OCI-LY3 (cell line): ENCODE data around the gene S100A10.

Experiments
- H2AFZ ChIP-seq: fragments of 200-600, 300-600 bp; shearing (Covaris generic); 2 replicates; pipeline ENCODE4 v1.6.0; 2014; ENCODE audit warnings: antibody characterized with exemption, low read depth, low read length
- H3K27ac ChIP-seq: fragments of 200-600, 300-600 bp; sonication (generic); 2 replicates; pipeline ENCODE4 v1.5.1; 2014; ENCODE audit warnings: mild to moderate bottlenecking, low read length, moderate library complexity, mixed read lengths
- H3K27me3 ChIP-seq: fragments of 200-600, 300-600 bp; sonication (generic); 2 replicates; pipeline ENCODE4 v1.6.1; 2014; ENCODE audit warnings: low read depth, low read length, mixed read lengths
- H3K36me3 ChIP-seq: fragments of 200-600, 300-600 bp; sonication (generic); replicated peaks from 2 replicates; pipeline ENCODE3; 2014; ENCODE audit warnings: low read depth, low read length, mixed read lengths
- H3K4me1 ChIP-seq: fragments of 300-600, 200-600 bp; sonication (generic); 2 replicates; pipeline ENCODE4 v1.6.1; 2014; ENCODE audit warnings: low read length, mixed read lengths
- H3K4me2 ChIP-seq: fragments of 200-600, 300-600 bp; sonication (generic); 2 replicates; pipeline ENCODE4 v1.6.1; 2014; ENCODE audit warnings: low read length, mixed read lengths
- H3K4me3 ChIP-seq: fragments of 300-600, 200-600 bp; sonication (generic); 2 replicates; pipeline ENCODE4 v1.5.1; 2014; ENCODE audit warnings: antibody characterized with exemption, mild to moderate bottlenecking, low read length, moderate library complexity
- H3K79me2 ChIP-seq: fragments of 300-600, 200-600 bp; shearing (Covaris generic); 2 replicates; pipeline ENCODE4 v1.6.1; 2014; ENCODE audit warnings: mild to moderate bottlenecking, low read length, mixed read lengths
- H3K9ac ChIP-seq: fragments of 300-600, 200-600 bp; shearing (Covaris generic); 2 replicates; pipeline ENCODE4 v1.6.0; 2014; ENCODE audit warnings: mild to moderate bottlenecking, low read length, moderate library complexity
- H3K9me3 ChIP-seq: fragments of 200-600, 300-600 bp; shearing (Covaris generic); 2 replicates; pipeline ENCODE4 v1.6.1; 2014; ENCODE audit warnings: low read length, mixed read lengths; ENCODE audit not compliant: insufficient read depth
- H4K20me1 ChIP-seq: fragments of 200-600, 300-600 bp; sonication (generic); 2 replicates; pipeline ENCODE4 v1.6.1; 2016; ENCODE audit warnings: low read length, mixed read lengths; ENCODE audit not compliant: insufficient read depth
- EZH2phosphoT487 ChIP-seq: fragments of 200-600 bp; shearing (Covaris generic); IDR thresholded peaks from 2 replicates; pipeline ENCODE4 v1.6.1; 2018; ENCODE audit warnings: antibody characterized with exemption, mixed run types, low read depth
- TF ChIP-seq, protein P1 (sequence below): fragments of 200-600, 300-600 bp; sonication (generic); IDR thresholded peaks from 2 replicates; pipeline ENCODE4 v1.5.1; 2014; ENCODE audit warnings: antibody characterized with exemption, low read length, low read depth

S100A10 gene

DNA sequence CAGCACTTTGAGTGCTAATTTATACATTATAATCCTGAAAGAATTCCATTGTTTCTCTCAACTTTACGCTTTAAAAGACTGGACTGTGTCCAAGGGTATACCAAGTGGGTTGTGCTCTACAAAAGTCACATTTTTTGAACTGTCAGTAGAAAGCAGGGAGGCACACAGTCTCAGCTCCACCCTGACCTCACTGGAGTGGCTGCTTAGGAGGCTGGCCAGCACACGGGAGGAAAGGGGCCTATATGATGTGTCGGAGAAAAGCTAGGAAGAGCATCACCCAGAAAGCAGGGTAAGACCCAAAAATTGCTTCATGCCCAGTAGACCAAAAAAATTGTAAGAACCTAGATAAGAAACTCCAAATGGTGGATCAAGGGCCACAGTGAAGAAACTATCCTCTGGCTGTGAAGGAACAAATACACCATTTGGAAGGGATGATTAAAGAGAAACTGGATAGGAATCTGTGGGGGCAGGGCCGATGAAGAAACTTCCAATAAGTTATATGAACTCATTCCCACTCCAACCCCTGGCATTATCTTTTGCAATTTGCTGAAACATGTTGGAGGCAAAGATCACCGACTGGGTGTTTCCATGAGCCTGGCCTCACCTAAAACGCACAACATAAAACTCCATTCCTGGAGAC lies 1.9 kb downstream of the S100A10 start:
- Histone ChIP-seq H3K4me2 (0 out of 2 replicates have a peak overlapping the region, but pooled peaks have one; percentile 96), H3K27ac (no peak overlapping the region), H3K9me3 (no peaks in the 10 kb centered on the region), H4K20me1 (peaks cover 36% of the 10 kb centered on the region; the same call in 1 of the 2 replicates), H3K4me1 (peaks cover 33% of the 10 kb centered on the region), H3K27me3 (peaks cover 64% of the 10 kb centered on the region), H3K4me3 (peak overlapping the region; percentile 86; the same call in 1 of the 2 replicates), H3K9ac (no peak overlapping the region), H2AFZ (no peak overlapping the region), H3K79me2 (peaks cover 11% of the 10 kb centered on the region; the same call in 1 of the 2 replicates), H3K36me3 (no peaks in the 10 kb centered on the region)
- no peak for TF ChIP-seq EZH2phosphoT487
- TF ChIP-seq, protein P1, sequence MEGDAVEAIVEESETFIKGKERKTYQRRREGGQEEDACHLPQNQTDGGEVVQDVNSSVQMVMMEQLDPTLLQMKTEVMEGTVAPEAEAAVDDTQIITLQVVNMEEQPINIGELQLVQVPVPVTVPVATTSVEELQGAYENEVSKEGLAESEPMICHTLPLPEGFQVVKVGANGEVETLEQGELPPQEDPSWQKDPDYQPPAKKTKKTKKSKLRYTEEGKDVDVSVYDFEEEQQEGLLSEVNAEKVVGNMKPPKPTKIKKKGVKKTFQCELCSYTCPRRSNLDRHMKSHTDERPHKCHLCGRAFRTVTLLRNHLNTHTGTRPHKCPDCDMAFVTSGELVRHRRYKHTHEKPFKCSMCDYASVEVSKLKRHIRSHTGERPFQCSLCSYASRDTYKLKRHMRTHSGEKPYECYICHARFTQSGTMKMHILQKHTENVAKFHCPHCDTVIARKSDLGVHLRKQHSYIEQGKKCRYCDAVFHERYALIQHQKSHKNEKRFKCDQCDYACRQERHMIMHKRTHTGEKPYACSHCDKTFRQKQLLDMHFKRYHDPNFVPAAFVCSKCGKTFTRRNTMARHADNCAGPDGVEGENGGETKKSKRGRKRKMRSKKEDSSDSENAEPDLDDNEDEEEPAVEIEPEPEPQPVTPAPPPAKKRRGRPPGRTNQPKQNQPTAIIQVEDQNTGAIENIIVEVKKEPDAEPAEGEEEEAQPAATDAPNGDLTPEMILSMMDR = no peak

DNA sequence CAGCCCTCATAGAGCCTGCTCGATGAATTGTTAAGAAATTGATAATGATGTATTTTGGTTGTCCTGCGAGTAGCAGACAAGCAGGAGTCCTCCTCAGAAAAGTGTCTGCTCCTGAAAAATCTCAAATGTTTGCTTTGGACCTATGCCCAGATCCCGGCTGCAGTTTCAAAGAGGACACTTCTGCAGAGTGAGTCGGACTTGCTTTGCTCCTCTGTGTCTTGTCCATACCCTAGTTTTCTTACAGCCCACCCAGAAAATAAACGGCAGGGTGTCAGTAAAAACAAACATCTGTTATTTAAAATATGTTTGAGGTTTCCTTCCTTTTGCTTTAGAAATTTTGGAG lies 2.8 kb downstream of the S100A10 start:
- no peak overlapping the region for H3K9ac ChIP-seq
- peaks cover 38% of the 10 kb centered on the region; the same call in 1 of the 2 replicates for H4K20me1 ChIP-seq
- no peak overlapping the region for H3K4me3 ChIP-seq
- H3K4me2 ChIP-seq = no peak overlapping the region
- H3K27me3 ChIP-seq = peaks cover 71% of the 10 kb centered on the region
- peaks cover 8% of the 10 kb centered on the region for H3K36me3 ChIP-seq
- TF ChIP-seq, protein P1 = no peak
- no peak for TF ChIP-seq EZH2phosphoT487
- no peak overlapping the region for H2AFZ ChIP-seq
- H3K27ac ChIP-seq = no peak overlapping the region
- peaks cover 11% of the 10 kb centered on the region; the same call in 1 of the 2 replicates for H3K79me2 ChIP-seq
- no peaks in the 10 kb centered on the region for H3K9me3 ChIP-seq
- peaks cover 33% of the 10 kb centered on the region for H3K4me1 ChIP-seq

DNA sequence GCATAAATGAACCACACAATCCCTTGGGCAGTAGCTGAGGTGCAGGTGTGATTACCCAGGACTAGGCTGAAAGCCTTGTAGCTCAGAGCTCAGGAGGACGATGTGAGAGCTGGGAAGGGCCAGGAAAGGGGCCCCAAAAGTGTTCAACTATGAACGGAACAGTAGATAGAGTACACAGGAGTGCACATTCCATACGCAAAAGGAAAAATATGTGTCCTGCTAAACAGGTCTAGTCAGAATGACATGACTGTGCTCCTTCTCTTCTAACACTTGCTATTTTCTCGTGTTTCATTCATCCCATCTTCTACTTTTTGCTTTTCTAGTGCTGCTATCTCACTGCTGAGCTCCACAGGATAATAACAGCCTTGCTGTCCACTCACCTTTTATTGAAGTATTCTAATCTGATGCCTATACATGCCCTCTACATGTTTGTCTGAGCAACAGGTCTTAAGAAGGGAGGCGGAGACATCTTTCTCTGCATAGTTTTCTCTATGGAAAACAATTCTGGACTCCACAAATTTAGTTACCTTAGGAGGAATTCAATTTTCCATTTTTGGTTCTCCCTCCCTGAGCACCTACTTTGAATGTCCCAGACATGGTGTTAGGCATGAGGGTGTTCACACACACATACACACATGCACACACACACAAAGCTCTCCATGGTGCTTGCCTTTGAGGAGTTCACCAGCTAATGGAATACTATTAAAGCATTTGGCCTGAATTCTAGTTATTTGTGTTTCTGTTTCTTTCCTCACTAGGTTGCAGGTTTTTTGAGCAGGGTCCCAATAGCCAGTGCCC lies 3.4 kb downstream of the S100A10 start:
- H3K27ac ChIP-seq = no peak overlapping the region
- H3K9me3 ChIP-seq = no peaks in the 10 kb centered on the region
- peaks cover 34% of the 10 kb centered on the region for H3K4me1 ChIP-seq
- TF ChIP-seq, protein P1 = no peak
- no peak for TF ChIP-seq EZH2phosphoT487
- peaks cover 14% of the 10 kb centered on the region for H3K36me3 ChIP-seq
- H2AFZ ChIP-seq = no peak overlapping the region
- H4K20me1 ChIP-seq = peaks cover 42% of the 10 kb centered on the region
- H3K9ac ChIP-seq = no peak overlapping the region
- no peak overlapping the region for H3K4me3 ChIP-seq
- peaks cover 11% of the 10 kb centered on the region; the same call in 1 of the 2 replicates for H3K79me2 ChIP-seq
- H3K27me3 ChIP-seq = peaks cover 72% of the 10 kb centered on the region
- H3K4me2 ChIP-seq = no peak overlapping the region

DNA sequence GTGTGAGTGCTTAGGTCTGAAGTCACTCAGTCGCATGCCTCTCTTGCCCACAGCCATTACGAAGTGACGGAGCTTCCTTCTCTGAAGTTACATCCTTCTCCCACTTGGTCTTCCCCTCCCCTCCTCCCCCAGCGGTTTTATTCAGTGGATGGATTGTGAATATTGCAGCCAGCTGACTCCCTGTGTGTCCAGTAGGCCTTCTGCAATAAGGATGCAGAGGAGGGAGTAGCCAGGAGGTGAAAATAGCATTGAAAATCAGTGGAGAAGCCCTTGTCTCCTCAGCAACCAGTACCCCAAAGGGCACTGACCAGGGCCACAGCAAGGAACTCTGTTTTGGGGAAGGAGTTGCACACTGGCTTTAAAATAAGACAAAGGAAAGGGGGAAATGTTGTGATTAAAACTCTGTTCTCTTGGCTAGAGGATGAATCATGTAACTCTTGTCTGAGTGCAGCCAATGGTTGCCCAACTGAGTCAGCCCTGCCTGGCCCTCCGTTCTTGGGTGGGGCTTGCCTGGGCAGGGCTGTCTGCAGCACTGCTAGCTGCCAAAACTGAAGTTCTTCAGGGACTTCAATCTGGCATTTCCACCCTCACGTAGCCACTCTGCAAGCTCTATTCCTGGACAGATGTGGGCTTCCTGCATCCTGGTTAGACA lies 4.3 kb downstream of the S100A10 start:
- H3K9ac ChIP-seq = no peak overlapping the region
- no peak for TF ChIP-seq EZH2phosphoT487
- TF ChIP-seq, protein P1 = no peak
- no peak overlapping the region for H3K27ac ChIP-seq
- H3K27me3 ChIP-seq = peaks cover 70% of the 10 kb centered on the region
- no peak overlapping the region for H3K4me3 ChIP-seq
- H3K4me2 ChIP-seq = no peak overlapping the region
- peaks cover 37% of the 10 kb centered on the region for H3K4me1 ChIP-seq
- H2AFZ ChIP-seq = no peak overlapping the region
- H3K9me3 ChIP-seq = no peaks in the 10 kb centered on the region
- H4K20me1 ChIP-seq = peaks cover 50% of the 10 kb centered on the region
- peaks cover 18% of the 10 kb centered on the region for H3K36me3 ChIP-seq
- peaks cover 11% of the 10 kb centered on the region; the same call in 1 of the 2 replicates for H3K79me2 ChIP-seq
